ENCODE results near the gene HLCS.

HLCS gene

DNA sequence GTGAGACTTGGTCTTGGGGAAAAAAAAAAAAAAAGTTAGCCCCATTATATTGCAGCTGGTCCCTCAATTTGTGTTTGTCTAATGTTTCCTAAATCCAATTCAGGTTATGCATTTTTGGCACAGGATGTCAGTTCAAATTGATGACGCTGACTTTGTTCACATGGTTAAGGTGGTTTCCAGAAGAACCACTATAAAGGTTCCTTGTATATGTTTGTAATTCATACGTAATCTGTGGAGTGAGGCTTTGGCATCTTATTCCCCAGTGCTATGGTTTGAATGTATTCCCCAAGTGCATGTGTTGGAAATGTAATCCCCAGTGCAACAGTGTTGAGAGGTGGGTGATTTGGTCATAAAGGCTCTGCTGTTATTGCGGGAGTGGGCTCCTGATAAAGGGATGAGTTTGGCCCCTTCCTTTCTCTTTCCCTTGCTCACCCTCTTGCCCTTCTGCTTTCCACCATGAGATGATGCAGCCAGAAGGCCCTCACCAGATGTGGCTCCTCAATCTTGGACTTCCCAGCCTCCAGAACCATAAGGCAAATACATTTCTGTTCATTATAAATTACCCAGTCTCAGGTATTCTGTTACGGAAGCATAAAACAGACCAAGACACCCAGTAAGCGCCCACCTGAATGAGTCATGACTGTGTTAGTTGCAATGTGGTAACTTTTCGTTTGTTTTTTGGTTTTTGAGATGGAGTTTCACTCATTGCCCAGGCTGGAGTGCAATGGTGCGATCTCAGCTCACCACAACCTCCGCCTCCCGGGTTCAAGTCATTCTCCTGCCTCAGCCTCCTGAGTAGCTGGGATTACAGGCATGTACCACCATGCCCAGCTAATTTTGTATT is 19.5 kb upstream of the HLCS start:
- DNase-seq (ENCODE audit: low read depth in 3 of 3, low spot score in 1 of 3) = no peak

DNA sequence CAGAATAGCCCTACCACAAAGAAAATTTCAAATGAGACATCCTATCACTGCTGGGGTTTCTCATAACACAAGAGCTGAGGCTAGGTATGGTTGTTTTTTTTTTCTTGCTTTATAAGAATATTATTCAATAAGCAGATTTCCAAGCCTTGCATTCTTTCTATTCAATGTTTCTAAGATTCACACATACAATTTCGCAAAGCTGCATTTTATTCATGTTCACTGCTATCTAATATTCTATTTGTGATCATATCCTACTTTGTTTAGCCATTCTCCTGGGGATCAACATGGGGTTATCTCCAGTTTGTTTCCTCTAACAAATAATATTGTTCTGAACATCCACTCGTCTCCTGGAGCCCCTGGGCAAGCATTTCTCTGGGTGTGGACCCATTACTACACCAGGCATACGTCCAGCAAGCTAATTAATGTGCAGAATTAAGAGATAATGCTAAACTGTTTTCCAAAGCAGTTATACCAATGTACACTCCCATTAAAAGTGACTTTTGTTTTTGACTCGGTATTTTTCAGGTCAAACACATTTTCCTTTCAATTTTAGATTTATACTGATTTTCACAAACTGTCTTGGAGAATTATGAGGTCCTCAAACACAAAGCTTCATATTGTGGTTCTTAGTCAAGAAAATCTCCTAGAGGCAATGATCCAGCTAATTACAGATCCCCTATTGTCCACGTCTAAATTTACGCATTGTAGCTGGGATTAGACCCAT is 15.7 kb upstream of the HLCS start:
- no peak for DNase-seq (ENCODE audit: low read depth in 3 of 3, low spot score in 1 of 3)

DNA sequence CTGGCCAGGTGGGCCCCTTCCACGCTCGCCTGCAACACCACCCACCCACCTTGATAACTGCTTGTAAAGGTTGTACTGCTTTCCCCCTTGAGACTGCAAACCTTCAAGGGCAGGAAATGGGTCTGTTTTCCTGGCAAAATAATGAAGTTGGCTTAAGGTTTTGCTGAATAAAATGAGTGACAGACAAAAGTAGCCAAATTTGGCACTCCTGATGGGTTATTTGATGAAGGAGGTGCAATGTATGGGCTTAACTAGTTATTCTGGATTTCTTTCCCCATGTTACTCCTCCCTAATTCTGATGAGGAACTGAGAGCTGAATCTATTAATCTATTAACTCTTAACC is 14.6 kb upstream of the HLCS start:
- no peak for DNase-seq (ENCODE audit: low read depth in 3 of 3, low spot score in 1 of 3)

DNA sequence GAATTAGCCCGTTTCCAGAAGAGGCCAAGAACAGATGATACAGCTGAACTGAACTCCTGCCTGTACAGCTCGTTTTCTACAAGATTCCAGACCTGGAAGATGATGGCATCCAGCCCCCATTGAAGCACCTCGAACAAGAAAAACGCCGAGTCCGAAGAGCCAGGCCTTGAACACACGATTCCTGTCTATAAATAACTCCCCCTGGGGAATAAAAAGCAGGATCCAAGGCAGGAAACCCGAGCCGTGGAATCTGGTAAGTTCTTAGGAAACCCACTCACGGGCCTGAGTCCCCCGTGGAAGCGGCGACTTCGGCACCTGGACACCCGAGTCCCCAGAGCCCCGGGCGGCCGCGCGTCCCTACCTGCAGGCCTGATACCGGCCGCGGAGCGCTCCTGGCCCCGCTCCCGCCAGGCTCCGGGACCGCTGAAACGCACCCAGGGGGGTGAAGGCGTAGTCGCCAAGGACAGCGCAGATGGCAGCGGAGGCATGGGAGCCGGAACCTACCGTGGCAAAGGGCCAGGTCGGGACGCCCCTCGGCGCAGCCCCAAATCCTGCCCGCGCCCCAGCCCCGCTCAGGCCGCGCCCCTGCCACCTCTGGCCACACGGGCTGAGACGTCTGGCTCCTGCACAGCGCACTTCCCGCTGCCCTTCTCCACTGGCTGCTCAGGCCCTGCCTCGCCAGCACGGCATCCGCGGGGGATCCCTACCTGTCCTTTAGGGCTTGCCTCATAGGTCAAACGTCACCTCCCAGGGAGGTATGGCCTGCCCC is 14.0 kb upstream of the HLCS start:
- DNase-seq (ENCODE audit: low read depth in 3 of 3, low spot score in 1 of 3) = no peak

DNA sequence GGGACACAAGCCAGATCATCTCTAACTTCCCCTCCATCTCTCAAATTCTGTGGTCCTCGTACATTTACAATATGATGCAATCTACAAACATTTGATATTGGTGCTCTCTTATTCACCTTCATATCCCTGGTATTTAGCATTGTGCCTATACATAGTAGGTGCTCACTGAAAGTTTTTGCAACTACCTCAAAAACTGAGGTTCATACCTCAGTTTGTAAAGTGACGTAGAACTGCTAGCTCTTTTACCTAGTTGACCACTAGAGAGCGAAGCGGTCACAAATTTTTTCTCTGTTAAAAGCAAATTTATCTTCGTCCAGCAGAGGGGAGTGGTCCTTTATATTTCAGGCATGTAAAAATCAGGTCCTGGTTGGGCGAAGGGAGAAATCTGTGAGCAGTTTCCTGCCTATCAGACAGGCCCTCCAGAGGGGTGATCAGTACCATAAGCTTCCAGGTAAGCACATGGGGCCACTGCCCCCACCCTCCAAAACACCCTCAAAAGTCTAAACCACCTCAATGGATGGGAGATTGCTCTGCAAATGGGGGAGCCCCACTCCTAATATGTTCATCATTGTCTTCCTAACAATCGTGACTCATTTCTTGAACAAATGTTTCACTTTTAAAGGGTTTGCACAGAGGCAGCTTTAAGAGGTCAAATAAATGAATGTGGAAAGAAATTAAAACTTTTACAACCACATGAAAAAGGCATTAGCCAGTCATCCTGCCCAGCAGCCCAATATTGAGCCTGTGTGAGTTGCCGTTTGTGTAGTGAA is 10.6 kb upstream of the HLCS start:
- no peak for DNase-seq (ENCODE audit: low read depth in 3 of 3, low spot score in 1 of 3)

DNA sequence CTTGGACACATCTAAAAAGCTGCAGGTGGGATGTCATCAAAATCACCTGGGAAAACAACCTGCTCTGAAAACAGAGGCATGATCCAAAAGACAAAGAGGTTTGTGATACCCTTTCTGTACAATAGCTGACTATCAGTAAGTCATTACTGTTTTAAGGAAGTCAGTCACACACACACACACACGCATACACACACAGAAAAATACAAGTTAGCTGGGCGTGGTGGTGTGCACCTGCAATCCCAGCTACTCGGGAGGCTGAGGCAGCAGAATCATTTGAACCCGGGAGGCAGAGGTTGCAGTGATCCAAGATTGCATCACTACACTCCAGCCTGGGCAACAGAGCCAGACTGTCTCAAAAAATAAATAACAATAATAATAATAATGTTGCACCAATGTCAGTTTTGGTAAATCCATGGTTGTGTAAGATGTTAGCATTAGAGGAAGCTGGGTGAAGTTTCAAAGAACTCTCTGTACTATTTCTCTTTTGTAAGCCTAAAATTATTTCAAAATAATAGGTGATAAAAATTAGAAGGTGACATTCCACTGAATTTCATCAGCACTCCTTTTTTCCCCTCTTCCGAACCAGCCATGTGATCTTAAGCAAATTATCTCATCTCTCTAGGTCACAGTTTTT is 9.9 kb upstream of the HLCS start:
- no peak for DNase-seq (ENCODE audit: low read depth in 3 of 3, low spot score in 1 of 3)

DNA sequence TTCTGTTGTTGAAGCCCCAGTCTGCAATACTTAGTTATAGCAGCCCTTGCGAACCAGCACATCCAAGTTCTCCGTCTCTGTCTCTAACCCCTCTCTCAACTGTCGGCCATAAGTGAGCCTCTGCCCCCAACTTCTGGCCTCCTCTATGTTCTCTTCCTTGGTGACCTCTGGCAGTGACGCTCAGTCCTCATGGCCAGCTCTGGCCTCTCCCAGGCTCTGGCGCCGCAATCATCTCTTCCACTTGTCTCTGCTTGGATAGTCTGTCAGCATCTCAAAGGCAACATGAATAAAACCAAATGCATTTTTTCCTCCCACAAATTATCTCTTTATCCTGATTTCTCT is 8.4 kb upstream of the HLCS start:
- DNase-seq (ENCODE audit: low read depth in 3 of 3, low spot score in 1 of 3) = no peak

DNA sequence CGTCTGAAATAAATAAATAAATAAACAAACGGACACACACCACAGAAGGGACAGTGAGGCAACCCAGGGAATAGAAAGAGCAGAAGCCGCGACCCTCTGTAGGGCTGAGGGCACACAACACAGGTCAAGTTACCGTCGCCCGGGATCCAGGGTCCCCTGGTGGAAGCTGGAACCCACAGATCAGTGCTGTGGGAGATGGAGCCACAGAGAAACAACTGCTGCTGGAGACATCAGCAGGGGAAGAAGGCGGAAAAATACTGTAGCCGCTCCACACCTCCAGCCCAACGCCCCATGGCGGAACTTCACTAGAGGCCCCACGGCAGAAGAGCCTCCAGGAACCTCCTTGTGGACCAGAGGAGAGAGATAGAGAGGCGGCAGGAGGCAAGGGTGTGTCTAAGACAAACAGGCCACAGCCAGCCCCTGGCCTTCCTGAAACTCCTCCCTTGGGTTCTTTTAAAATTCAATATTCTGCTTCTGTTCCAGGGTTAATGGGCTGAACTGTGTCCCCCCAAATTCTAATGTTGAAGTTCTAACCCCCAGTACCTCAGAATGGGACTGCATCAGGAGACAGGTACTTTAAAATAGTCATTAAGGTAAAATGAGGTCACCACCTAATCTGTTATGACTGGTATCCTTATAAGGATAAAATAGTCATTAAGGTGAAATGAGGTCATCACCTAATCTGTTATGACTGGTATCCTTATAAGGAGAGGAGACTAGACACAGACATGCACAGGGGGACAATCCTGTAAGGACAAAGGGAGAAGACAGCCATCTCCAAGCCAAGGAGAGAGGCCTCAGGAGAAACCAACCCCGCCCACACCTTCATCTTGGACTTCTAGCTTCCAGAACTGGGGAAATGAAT is 7.7 kb upstream of the HLCS start:
- DNase-seq (ENCODE audit: low read depth in 3 of 3, low spot score in 1 of 3) = no peak

DNA sequence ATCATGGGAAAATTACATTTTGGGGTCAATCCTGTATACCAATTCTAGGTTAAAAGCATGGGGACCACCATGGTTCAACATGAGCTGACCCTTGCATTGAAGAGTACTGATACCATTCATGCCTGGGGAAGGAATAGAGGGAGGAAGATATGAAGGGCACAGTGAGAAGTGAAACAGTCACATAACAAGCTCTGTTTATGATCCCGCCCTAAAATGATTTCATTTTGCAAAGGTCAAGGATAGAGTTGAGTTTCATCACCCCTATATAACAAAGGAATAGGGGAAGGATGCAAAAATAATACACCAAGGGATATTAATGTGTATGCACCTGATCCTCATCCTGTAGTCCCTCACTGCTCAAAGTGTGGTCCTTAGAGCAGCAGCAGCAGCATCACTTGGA is 2.5 kb upstream of the HLCS start:
- no peak for DNase-seq (ENCODE audit: low read depth in 3 of 3, low spot score in 1 of 3)

DNA sequence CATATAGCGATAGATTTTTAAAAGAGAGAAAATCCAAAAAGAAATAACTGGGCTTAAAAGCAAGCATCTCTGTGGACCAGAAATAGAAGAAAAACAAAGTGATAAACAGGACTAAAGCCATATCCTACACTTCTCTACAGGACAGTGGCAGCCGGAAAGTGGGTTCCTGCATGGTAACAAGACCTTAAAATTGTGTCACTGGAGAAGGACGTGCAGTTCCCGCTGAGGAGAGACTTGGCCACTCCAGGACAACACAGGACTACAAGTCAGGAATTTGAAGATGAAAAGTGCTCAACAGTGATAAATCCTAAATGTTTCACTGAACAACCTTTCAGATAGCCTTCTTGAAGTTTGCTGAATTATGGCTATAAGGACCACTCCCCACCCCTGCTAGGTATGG is 1.9 kb upstream of the HLCS start:
- no peak for DNase-seq (ENCODE audit: low read depth in 3 of 3, low spot score in 1 of 3)

DNA sequence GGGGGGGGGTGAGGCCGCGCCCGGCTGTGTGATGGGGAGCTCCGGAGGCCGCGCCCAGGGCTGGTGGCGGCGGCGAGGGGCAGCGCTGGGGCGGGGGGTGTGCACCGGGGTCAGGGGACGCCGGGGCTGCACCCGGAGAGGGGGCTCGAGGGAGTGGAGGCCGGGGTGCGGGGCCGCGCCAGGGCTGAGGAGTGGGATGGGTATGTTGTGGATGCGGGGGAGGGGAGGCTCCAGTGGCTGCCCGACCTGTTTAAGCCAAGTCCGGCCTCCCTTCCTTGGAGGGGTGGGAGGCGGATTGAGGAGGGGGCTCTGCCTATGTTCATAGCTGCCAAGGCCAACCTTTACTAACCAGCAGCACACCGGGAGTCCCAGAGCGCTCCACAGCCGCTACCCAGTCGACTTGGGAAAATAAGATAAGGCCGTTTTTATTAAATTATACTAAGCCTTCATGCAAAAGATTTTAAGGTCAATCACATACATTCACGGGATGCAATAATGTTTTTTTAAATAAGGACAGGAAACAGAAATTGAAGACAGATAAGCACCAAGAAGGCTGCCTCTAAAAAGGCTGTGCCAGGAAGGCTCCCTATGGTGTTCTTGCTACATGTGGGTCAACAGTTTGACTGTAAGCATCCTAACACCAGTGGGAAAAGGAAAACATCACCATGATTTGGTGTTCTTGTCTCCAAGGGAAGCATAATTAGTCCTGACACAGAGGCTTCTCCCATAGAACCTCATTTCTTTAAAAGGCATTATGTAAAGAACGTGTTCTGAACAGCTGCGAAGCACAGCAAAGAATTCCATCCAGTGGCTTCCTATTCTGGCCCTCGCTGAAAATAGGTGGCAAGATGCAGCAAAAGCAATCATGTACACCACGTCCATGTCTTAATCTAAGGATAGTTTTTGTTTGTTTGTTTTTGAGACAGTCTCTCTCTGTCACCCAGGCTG is 626 bp upstream of the HLCS start:
- DNase-seq (ENCODE audit: low read depth in 3 of 3, low spot score in 1 of 3) = no peak

DNA sequence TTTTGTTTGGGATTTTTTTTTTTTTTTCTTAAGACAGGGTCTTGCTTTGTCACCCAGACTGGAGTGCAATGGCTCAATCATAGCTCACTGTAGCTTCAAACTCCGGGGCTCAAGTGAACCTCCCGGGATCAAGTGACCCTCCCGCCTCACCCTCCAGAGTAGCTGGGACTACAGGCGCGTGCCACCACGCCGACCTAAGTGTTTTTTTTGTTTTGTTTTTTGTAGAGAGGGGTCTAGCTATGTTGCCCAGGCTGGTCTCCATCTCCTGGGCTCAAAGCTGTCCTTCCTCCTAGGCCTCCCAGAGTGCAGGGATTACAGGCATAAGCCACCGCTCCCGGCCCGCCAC is 776 bp downstream of the HLCS start:
- no peak for DNase-seq (ENCODE audit: low read depth in 3 of 3, low spot score in 1 of 3)

DNA sequence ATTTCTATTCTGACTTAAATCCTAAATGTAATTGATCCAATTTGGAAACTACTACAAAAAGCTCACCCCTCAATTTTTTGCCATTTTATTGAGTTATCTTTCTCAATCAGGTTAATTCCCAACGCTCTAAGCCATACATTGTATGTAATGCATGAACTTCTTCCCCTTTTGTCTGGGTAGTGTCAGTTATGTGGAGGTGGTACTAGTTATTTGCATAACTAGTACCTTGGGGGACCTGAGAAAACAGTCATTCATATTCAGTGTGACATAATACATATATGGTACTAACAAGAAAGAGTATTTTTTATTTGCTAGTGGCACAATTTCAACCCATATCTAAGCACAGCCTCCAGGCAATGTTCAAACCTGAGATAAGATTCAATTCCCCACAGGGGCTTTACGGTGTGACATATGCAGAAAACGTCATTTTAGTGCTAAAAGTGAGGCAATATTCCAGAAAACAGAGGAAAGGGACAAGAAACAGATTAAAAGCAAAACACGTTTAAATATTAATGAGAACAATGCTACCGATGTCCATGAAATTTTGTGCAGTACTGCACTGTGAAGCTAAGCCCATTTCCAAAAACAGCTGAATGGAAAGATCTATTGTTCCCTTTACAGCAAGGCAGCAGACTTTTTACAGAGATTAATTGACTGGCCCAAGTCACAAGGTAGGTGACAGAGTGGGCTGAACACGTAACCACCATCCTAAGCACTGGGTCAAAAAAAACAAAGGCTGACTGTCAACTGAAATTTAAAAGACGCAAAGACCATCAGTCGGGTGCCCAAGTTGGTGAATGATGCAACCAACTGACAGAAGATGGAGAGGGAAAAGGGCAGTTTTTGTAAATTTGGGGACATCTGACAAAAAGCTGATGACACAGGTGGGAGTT is 1.4 kb downstream of the HLCS start:
- DNase-seq (ENCODE audit: low read depth in 3 of 3, low spot score in 1 of 3) = no peak

DNA sequence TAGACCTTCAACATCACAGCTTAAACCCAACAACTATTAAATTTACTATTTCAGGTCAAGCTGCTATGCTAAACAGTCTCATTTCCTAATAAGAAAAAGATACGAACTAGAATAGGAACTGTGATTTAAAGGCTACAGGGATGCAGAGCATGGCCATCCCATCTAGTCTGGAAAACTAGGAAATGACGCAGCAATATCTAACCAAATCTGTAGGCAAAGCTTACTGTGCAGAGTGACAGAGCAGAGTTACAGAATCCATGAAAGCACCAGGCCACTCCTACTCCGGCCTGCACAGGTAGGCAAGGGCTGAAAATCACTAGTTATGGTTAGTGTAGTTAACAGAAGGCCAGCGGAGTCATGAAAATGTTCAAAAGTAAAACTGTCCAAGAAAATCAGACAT is 2.1 kb downstream of the HLCS start:
- no peak for DNase-seq (ENCODE audit: low read depth in 3 of 3, low spot score in 1 of 3)

DNA sequence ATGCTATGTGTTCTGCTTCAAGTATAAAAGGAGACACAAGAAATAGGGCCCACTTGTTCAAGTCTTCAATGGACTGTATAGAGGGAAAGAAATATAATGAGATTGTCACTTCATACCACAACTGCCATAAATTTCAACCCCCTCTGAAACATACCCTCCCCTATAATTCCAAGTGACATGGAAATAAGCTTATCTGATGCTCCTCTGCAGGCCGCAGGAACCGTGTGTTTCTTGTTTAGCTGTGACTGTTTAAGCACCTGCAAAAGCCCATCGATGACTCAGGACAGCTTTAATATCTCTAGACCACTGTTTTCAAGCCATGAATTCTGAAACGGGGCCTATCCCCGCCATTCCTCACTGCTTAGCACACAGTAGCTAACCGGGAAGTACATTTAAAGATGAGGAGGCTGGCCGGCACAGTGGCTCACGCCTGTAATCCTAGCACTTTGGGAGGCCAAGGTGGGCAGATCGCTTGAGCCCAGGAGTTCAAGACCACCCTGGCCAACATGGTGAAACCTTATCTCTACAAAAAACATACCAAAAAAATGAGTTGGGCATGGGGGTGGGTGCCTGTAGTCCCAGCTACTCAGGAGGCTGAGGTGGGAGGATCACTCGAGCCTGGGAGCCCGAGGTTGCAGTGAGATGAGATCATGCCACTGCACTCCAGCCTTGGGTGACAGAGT is 4.2 kb downstream of the HLCS start:
- DNase-seq (ENCODE audit: low read depth in 3 of 3, low spot score in 1 of 3) = no peak

DNA sequence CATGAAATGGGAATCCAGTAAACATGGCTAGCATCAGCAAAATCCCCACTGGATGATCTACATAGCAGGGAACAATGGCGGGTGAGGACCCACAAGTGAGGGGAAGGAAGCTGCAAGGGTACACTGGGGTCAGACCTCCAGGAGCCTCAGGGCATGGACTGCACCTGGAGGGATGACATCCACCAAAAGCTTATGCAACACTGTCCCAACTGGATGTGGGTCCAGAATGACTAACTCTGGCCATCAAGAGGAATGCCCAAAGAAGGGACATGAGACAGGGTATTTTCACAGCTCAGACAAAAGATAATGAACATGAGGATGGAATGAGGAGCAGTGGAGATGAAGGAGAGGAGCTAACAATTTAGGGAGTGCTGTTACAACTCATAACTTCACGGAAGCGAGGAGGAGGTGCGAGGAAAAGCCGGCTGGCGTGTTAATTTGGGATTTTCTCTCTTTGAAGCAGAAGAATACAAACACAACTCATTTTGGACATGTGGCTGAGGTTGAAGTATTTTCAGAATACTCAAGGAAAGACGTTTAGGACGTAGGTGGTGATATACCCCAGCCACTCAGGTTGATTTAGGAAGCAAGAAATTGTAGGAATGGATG is 5.7 kb downstream of the HLCS start:
- no peak for DNase-seq (ENCODE audit: low read depth in 3 of 3, low spot score in 1 of 3)

Data from stimulated activated CD4-positive, alpha-beta T cell treated with anti-CD3 and anti-CD28 coated beads, TNF-alpha, amount 100 ng/mL, for 1 hour (primary cell).